ENCODE measurements around the gene PRPF4.
"Not testable (repeated sequence)": the region's sequence is repeated elsewhere in the genome, so short reads cannot be mapped to it uniquely, and the experiment has no call there.

PRPF4 gene

GRCh38 chr9:113275157-113276131, at the start of gene PRPF4, which contains the start of gene CDC26:
Gene PRPF4 (plus strand): TSS chr9:113275658. CDS start chr9:113275744, 86 bp downstream.
Gene CDC26 (minus strand): TSS chr9:113275572. CDS start chr9:113272507, 3,065 bp downstream.
- DNase-seq: no peak

- DNase-seq: no peak
Observed at GRCh38 chr9:113227436-113227835, 48.0 kb upstream of the PRPF4 start.

- no peak for DNase-seq
Observed at GRCh38 chr9:113228130-113228665, 47.3 kb upstream of the PRPF4 start.

- no peak for DNase-seq
Observed at GRCh38 chr9:113231701-113232100, 43.8 kb upstream of the PRPF4 start.

GRCh38 chr9:113235701-113236255, 39.7 kb upstream of the PRPF4 start:
- DNase-seq: not testable (repeated sequence)

GRCh38 chr9:113237026-113237425, 38.4 kb upstream of the PRPF4 start:
- DNase-seq: no peak

GRCh38 chr9:113238202-113238858, 37.1 kb upstream of the PRPF4 start:
- no peak for DNase-seq

GRCh38 chr9:113238859-113239232, 36.6 kb upstream of the PRPF4 start:
- DNase-seq: no peak

GRCh38 chr9:113241161-113241560, 34.3 kb upstream of the PRPF4 start:
- no peak for DNase-seq

GRCh38 chr9:113244556-113244955, 30.9 kb upstream of the PRPF4 start:
- DNase-seq: no peak

GRCh38 chr9:113245894-113246293, 29.6 kb upstream of the PRPF4 start:
- DNase-seq: no peak

- DNase-seq: no peak
Observed at GRCh38 chr9:113246928-113247327, 28.5 kb upstream of the PRPF4 start.

GRCh38 chr9:113247640-113248039, 27.8 kb upstream of the PRPF4 start:
- DNase-seq: no peak

GRCh38 chr9:113249661-113250060, 25.8 kb upstream of the PRPF4 start:
- DNase-seq: not testable (repeated sequence)

- no peak for DNase-seq
Observed at GRCh38 chr9:113250807-113251206, 24.7 kb upstream of the PRPF4 start.

- DNase-seq: no peak
Observed at GRCh38 chr9:113254991-113255390, 20.5 kb upstream of the PRPF4 start.

- no peak for DNase-seq
Observed at GRCh38 chr9:113255438-113255837, 20.0 kb upstream of the PRPF4 start.

GRCh38 chr9:113257863-113258262, 17.6 kb upstream of the PRPF4 start:
- no peak for DNase-seq

GRCh38 chr9:113258282-113258681, 17.2 kb upstream of the PRPF4 start:
- DNase-seq: no peak

GRCh38 chr9:113261917-113262671, 13.4 kb upstream of the PRPF4 start:
- DNase-seq: no peak

GRCh38 chr9:113266174-113266573, 9.3 kb upstream of the PRPF4 start:
- no peak for DNase-seq

- no peak for DNase-seq
Observed at GRCh38 chr9:113267911-113268566, 7.4 kb upstream of the PRPF4 start.
